Fibroblast of lung (primary cell): Measurements from ENCODE around the gene RNU1-1. TPM values are rescaled to one million over a fixed set of nuclear protein-coding genes. Genes with fewer than 3 reads are reported as not detected.
"Not testable (repeated sequence)": the region's sequence is repeated elsewhere in the genome, so short reads cannot be mapped to it uniquely, and the experiment has no call there.

Experiments used
- DNase-seq, 2 donors: peaks; one replicate each; pipeline versions ENCODE4 v3.0.0 to v3.0.0-alpha.2; 2010; ENCODE audit warnings: low read depth in 2 of 2
- H2AFZ ChIP-seq: 2 replicates; pipeline ENCODE4 v1.5.1; 2012; ENCODE audit warnings: low read length, control low read depth, inconsistent platforms
- H3K27ac ChIP-seq: 2 replicates; pipeline ENCODE4 v1.5.1; 2011; ENCODE audit warnings: low read length, control low read depth; ENCODE audit not compliant: insufficient read depth
- H3K27me3 ChIP-seq: 2 replicates; pipeline ENCODE4 v1.5.1; 2011; ENCODE audit warnings: mild to moderate bottlenecking, low read length; ENCODE audit not compliant: control insufficient read depth, insufficient read depth
- H3K36me3 ChIP-seq: 2 replicates; pipeline ENCODE4 v1.5.1; 2011; ENCODE audit warnings: low read length; ENCODE audit not compliant: control insufficient read depth, insufficient read depth
- H3K4me1 ChIP-seq: 2 replicates; pipeline ENCODE4 v1.5.1; 2011; ENCODE audit warnings: low read length; ENCODE audit not compliant: control insufficient read depth, insufficient read depth; ENCODE audit errors: extremely low read depth
- H3K4me2 ChIP-seq: 2 replicates; pipeline ENCODE4 v1.5.1; 2011; ENCODE audit warnings: low read length, control low read depth; ENCODE audit not compliant: insufficient read depth; ENCODE audit errors: extremely low read depth
- H3K4me3 ChIP-seq, 4 experiments: fragments of 200-600 bp in 1 of 4; sonication (generic) in 1 of 4; replicated peaks in 1 of 4; 2 replicates each; pipeline ENCODE4 v1.5.1; 2011 to 2016; ENCODE audit warnings: low read length in 4 of 4, low read depth in 3 of 4, mild to moderate bottlenecking in 3 of 4, control low read depth in 2 of 4, inconsistent platforms in 1 of 4, mixed read lengths in 1 of 4; ENCODE audit not compliant: insufficient read depth in 1 of 4; ENCODE audit errors: control extremely low read depth in 1 of 4
- H3K79me2 ChIP-seq: 2 replicates; pipeline ENCODE4 v1.5.1; 2012; ENCODE audit warnings: mild to moderate bottlenecking, low read length, inconsistent platforms; ENCODE audit not compliant: control insufficient read depth, insufficient read depth
- H3K9ac ChIP-seq: 2 replicates; pipeline ENCODE4 v1.5.1; 2011; ENCODE audit warnings: mild to moderate bottlenecking, low read length, control low read depth; ENCODE audit not compliant: insufficient read depth
- H3K9me3 ChIP-seq: 2 replicates; pipeline ENCODE4 v1.5.1; 2012; ENCODE audit warnings: low read depth, low read length; ENCODE audit not compliant: control insufficient read depth, insufficient read depth
- H4K20me1 ChIP-seq: 2 replicates; pipeline ENCODE4 v1.5.1; 2011; ENCODE audit warnings: low read length; ENCODE audit not compliant: control insufficient read depth, insufficient read depth; ENCODE audit errors: extremely low read depth
- polyA plus RNA-seq, 2 donors: library from polyadenylated mRNA; depleted of rRNA in 1 of 2; stranded (reverse) in 1 of 2; unstranded in 1 of 2; fragments of >200 nt; gene quantifications; 2 replicates each; pipeline ENCODE4 v1.2.1, GENCODE V29; 2011 to 2012; ENCODE audit warnings: missing spikeins in 1 of 2
- total RNA-seq: library from RNA; depleted of rRNA; stranded (reverse); fragments of >200 nt; gene quantifications from 2 replicates; pipeline ENCODE4 v1.2.1, GENCODE V29; 2014

RNU1-1 gene
- total and polyA plus RNA-seq, 2 donors (not counting 1 experiment from before 2014, with no cell fraction given): 3,997 TPM; not detected in 1

DNA sequence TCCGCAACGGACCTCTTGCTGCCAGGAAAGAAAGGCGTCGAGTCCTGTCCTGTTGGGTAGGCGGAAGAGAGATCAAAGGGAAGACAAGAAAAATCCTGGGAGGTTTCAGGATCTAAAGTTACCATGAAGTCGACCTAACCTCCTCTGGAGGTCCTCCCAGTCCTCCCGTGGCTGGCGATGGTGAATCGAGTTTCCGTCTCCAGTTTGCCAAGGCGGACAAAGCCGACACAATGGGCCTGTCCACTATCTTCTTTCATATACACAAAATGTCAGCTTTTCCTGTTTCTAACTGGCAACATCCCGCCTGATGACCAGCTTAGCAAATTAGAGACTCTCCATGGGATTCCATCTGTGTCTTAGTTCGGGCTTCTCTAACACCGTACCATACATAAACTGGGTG is 22.7 kb upstream of the RNU1-1 start:
- not testable (repeated sequence) for H3K9me3 ChIP-seq, H3K79me2 ChIP-seq, H2AFZ ChIP-seq, H3K4me1 ChIP-seq, H3K27me3 ChIP-seq, H3K36me3 ChIP-seq, H3K4me2 ChIP-seq, DNase-seq, H3K9ac ChIP-seq, H3K4me3 ChIP-seq, H3K27ac ChIP-seq, H4K20me1 ChIP-seq

DNA sequence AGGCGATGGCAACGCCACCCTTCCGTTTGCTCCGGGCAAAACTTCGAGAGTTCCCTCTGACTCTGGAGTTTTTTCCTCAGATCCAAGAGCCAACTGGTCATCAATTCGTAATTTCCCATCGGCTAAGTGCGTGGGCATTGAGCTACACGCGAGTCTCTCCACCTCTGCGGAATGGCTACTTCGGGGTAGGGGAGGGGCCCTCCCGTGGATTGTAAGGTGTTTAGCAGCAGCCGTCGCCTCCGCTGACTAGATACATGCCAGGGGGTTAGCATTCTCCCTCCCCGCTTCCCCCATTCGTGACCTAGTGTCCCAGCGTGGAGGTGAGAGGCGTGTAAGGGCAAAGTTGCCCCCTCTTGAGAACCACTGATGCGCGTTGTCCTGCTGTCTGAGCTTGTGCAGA is 21.8 kb upstream of the RNU1-1 start:
- not testable (repeated sequence) for H2AFZ ChIP-seq, H3K4me2 ChIP-seq

DNA sequence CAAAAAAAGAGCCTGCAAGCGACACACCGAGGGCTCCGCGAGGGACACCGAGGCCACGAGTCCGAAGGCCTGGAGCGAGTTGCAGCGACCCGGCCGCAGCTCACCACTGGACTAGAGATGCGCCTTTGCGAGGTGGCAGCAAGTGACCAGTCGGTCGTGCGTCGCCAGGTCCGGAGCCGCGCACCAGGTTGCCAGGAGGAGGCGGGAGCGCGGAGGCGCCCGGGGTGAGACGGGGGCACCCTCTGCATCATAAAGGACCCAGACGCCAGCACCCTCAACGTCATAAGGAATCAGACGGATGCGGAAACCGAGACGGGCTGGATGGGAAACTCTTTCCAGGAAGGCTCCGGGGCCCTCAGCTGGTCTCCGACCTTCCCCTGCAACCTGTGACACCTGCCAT is 21.4 kb upstream of the RNU1-1 start:
- H3K9me3 ChIP-seq, H3K27ac ChIP-seq, H3K27me3 ChIP-seq, H3K4me2 ChIP-seq, H3K36me3 ChIP-seq, H3K79me2 ChIP-seq, H3K4me1 ChIP-seq, DNase-seq, H4K20me1 ChIP-seq, H2AFZ ChIP-seq, H3K9ac ChIP-seq: not testable (repeated sequence)
- peak overlapping the region in 2 of 4 experiments; percentile 26 to 39 for H3K4me3 ChIP-seq

More for the DNA sequence above, 21.8 kb upstream of the RNU1-1 start:
- H3K36me3 ChIP-seq, DNase-seq, H3K9ac ChIP-seq, H3K79me2 ChIP-seq, H3K27ac ChIP-seq, H3K4me3 ChIP-seq, H3K9me3 ChIP-seq, H3K4me1 ChIP-seq, H4K20me1 ChIP-seq, H3K27me3 ChIP-seq: not testable (repeated sequence)

DNA sequence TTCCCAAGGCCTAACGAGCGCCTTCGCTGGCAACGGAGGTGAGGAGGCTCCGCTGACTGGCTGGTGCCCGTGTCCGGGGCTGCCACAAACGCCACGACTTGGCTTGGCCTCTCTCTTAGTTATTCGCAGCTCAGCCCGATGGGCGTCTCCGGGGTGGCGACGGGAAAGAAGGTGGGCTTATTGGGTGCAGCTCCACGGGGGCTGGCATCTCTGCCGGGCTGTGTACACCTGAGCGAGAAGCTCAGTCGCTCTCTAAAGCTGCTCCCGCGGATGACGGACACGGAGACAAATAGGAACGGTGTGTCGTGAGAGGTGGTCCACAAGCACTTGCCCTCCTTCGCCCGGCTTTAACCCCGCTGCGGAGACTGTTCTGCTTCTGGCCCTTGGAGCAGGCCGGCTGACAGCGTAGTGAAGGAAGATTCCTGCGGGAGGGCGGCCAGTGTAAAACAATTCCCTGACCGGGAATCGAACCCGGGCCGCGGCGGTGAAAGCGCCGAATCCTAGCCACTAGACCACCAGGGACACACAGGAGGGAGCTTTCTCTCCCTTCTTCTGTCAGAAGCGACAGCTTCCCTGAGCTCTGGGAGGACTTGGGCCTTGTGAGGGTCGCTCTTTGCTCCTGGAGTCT is 20.9 kb upstream of the RNU1-1 start:
- not testable (repeated sequence) for H3K4me2 ChIP-seq, H3K27me3 ChIP-seq, H4K20me1 ChIP-seq, H3K36me3 ChIP-seq, H3K27ac ChIP-seq, H3K4me1 ChIP-seq, H3K9me3 ChIP-seq, H3K79me2 ChIP-seq, H3K9ac ChIP-seq, H2AFZ ChIP-seq
- DNase-seq: peak; percentile 69 to 89
- H3K4me3 ChIP-seq: peak overlapping the region in 2 of 4 experiments; percentile 19 to 39

- not testable (repeated sequence) for H2AFZ ChIP-seq, H3K79me2 ChIP-seq, H3K36me3 ChIP-seq, H3K9ac ChIP-seq, H3K4me1 ChIP-seq, H3K4me3 ChIP-seq, H3K9me3 ChIP-seq, H4K20me1 ChIP-seq, H3K4me2 ChIP-seq, H3K27ac ChIP-seq, H3K27me3 ChIP-seq, DNase-seq
Measured at GRCh38 chr1:16534239-16534828, 20.2 kb upstream of the RNU1-1 start.

- not testable (repeated sequence) for H4K20me1 ChIP-seq, H3K4me3 ChIP-seq, H3K9ac ChIP-seq, H2AFZ ChIP-seq, H3K79me2 ChIP-seq, DNase-seq, H3K4me1 ChIP-seq, H3K9me3 ChIP-seq, H3K27ac ChIP-seq, H3K36me3 ChIP-seq, H3K4me2 ChIP-seq, H3K27me3 ChIP-seq
Measured at GRCh38 chr1:16532235-16532991, 18.3 kb upstream of the RNU1-1 start.
